ENCODE measurements around the gene RAD51B.

RAD51B gene

GRCh38 chr14:68186500-68187276 is 367.1 kb downstream of the RAD51B start:
- DNase-seq: peak; percentile 81

- no peak for DNase-seq
Measured at GRCh38 chr14:68188174-68188573, 368.6 kb downstream of the RAD51B start.

GRCh38 chr14:68190032-68190431 is 370.5 kb downstream of the RAD51B start:
- no peak for DNase-seq

GRCh38 chr14:68191567-68192321 is 372.2 kb downstream of the RAD51B start:
- no peak for DNase-seq

GRCh38 chr14:68192935-68193334 is 373.4 kb downstream of the RAD51B start:
- no peak for DNase-seq

GRCh38 chr14:68193970-68194681 is 374.5 kb downstream of the RAD51B start:
- DNase-seq: no peak

GRCh38 chr14:68195126-68195525 is 375.5 kb downstream of the RAD51B start:
- DNase-seq: no peak

GRCh38 chr14:68198713-68199495 is 379.3 kb downstream of the RAD51B start:
- DNase-seq: no peak

GRCh38 chr14:68199554-68200151 is 380.1 kb downstream of the RAD51B start:
- no peak for DNase-seq

- no peak for DNase-seq
Measured at GRCh38 chr14:68203871-68204270, 384.3 kb downstream of the RAD51B start.

GRCh38 chr14:68208218-68208617 is 388.6 kb downstream of the RAD51B start:
- DNase-seq: no peak

- DNase-seq: no peak
Measured at GRCh38 chr14:68208626-68209317, 389.2 kb downstream of the RAD51B start.

- peak; percentile 96 for DNase-seq
Measured at GRCh38 chr14:68210729-68211299, 391.2 kb downstream of the RAD51B start.

- no peak for DNase-seq
Measured at GRCh38 chr14:68211421-68211820, 391.8 kb downstream of the RAD51B start.

GRCh38 chr14:68211886-68212285 is 392.3 kb downstream of the RAD51B start:
- no peak for DNase-seq

- no peak for DNase-seq
Measured at GRCh38 chr14:68212361-68212760, 392.8 kb downstream of the RAD51B start.

- DNase-seq: no peak
Measured at GRCh38 chr14:68214431-68214830, 394.9 kb downstream of the RAD51B start.

GRCh38 chr14:68215629-68216028 is 396.1 kb downstream of the RAD51B start:
- no peak for DNase-seq

- DNase-seq: no peak
Measured at GRCh38 chr14:68216079-68216478, 396.5 kb downstream of the RAD51B start.

- no peak for DNase-seq
Measured at GRCh38 chr14:68216957-68217356, 397.4 kb downstream of the RAD51B start.

- no peak for DNase-seq
Measured at GRCh38 chr14:68217791-68218340, 398.3 kb downstream of the RAD51B start.
